ENCODE data around the gene PLXNB2.

PLXNB2 gene

DNA sequence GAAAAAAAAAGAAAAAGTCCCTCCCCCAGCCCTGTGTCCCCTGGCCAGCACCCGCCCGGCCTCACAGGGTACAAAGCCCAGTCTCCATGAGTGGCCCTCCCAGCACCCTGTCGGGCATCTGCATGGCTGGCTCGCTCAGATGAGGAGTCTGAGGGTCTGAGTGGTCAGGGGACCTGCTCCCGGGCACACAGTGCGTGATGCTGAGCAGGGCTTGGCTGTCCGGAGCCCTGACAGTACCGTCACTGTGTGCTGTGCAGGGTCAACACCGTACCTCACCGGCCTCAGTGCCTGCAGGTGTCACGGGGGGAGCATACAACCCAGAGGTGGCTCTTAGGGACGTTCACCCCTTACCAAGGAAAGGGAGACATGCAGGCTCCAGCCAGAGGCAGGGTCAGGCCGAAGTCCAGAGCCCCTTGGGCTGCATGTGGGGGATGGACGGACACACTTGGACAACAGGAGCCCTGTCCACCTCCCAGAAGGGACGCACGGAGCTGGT, 3.6 kb upstream of the PLXNB2 start:
- DNase-seq = no peak

- DNase-seq = no peak
Measured at GRCh38 chr22:50310031-50310722, 2.7 kb upstream of the PLXNB2 start.

DNA sequence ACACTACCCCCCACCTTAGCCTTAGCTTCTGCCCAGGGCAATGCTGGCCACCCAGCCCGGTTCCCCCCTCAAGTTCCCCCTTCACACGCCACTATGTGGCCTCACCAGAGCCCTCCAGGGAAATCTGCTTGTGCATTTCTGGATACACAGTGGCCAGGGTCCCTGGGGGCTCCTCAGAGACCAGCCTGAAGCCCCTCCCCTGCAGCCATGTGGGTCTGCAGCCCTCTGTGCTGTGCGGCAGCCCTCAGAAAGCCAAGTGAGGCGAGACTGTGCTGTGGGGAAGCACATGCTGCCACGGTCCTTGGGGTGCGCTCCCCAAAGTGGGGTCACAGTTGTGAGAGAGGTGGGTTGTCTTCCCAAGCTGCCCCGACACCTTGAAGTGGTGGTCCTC, 2.1 kb upstream of the PLXNB2 start:
- no peak for DNase-seq

DNA sequence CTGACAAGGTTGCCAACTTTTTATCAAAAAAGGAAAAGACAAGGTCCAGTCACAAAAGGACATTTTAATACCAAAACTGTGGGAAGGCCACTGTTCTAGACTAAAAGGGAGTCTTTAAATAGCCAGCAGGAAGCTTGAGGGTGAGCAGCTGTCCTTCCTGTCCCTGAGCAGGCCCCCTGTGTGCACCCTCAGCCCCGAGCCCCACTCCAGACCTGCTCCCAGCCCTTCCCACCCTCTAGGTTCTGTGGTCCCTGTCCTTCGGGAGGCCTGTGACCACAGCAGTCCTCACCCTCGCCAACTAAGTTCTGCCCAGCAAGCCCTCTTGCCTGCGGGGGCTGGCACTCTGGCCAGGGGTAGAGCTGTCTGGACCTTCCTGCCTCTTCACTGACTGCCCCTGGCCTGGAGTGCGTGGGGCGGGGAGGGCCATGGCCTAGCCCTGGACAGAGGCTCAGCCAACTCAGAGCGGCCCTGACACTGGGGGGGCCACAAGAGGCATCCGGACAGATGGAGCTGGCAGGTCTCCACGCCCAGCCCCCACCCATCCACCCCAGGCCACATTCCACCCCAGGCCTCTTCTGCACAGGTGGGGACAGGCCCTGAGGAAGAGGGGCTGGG, 1.6 kb upstream of the PLXNB2 start:
- no peak for DNase-seq

DNA sequence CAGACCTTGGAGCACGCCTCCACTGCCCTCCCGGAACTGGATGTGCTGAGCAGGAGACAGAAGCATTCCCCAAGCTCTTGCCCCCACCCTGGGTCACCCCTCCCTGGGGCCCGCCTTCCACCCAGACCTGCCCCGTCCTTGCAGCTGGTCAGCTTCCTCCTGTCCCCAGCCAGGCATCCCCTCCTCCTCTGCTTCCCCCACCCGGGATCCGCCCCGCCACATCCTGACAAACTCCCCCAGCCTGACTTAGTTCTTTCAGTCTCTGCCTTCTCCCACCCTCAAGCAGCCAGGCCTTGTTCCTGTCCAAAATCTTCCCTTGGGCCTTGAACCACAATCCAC, 1.1 kb upstream of the PLXNB2 start:
- DNase-seq = no peak

DNA sequence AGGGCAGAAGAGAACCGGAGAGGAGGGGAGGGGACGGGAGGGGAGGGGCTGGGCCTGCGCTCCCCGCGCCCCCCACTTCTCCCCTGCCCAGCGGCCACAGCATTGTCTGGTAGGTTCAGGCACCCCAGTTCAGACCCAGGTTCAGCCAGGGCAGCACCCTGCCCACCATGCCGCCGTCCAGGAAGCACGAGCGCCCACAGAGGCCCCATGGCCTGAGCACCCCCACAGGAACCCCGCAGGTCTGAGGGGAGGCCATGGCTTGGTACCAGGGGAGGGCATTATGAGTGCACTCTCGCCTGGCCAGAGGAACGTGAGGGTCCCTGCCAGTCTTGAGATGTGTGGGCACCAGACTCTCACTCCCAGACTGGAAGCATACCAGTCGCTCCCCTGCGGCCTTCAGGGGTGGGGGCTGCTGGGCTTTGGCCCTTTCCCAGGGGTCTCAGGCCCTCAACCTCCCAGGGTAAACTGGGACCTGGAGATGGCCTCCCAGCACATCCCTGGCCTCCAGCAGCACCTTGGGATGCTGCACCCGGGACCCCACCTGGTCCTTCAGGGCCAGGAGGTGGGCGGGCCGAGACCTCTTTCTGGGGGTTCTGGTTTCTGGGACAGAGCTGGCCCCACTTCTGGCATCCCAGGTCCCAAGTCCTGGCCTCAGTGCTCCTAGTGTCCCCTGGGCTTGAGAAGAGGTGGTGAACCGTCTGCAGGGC, 597 bp upstream of the PLXNB2 start:
- no peak for DNase-seq

- no peak for DNase-seq
Measured at GRCh38 chr22:50305923-50306566, 1.4 kb downstream of the PLXNB2 start.

- DNase-seq = no peak
Measured at GRCh38 chr22:50305393-50305922, 2.0 kb downstream of the PLXNB2 start.

DNA sequence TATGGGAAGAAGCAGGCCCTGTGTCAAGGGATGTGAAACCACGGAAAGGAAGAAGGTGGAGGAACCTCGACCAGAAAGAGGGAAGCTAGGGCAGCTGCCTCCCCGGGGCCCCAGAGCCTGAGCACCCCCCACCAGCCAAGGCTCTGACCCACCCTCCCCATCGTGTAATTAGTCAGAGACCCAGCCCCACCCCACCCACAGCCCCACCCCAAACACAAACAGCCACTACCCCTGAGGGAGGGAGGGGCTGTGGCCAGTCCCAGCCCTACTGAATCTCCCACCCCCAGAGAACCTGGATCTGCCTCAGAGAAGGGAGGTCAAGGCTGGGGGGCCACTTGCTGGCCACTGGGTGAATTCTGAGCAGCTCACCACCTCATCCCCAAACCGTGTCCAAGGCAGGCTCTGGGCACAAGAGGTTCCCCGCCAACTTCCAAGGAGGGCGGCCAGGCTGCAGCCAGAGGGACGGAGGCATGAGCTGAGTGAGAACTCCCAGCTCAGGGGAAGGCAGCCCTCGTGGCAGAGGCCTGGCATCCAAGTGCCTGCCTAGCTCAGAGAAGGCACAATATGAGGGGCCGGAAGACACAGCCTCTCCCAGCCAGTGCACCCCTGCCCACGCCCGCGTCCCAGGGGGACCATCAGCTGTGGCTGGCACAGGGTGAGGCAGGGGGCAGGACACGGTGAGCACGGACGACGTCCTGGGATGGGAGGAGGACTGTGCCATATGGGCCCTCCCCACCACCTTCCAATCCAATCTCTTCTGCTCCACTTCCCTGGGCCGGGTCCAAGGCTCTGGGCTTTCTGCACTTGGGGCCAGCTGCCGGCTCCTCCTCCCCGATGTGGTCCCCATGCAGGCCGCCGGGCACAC, 2.7 kb downstream of the PLXNB2 start:
- no peak for DNase-seq

DNA sequence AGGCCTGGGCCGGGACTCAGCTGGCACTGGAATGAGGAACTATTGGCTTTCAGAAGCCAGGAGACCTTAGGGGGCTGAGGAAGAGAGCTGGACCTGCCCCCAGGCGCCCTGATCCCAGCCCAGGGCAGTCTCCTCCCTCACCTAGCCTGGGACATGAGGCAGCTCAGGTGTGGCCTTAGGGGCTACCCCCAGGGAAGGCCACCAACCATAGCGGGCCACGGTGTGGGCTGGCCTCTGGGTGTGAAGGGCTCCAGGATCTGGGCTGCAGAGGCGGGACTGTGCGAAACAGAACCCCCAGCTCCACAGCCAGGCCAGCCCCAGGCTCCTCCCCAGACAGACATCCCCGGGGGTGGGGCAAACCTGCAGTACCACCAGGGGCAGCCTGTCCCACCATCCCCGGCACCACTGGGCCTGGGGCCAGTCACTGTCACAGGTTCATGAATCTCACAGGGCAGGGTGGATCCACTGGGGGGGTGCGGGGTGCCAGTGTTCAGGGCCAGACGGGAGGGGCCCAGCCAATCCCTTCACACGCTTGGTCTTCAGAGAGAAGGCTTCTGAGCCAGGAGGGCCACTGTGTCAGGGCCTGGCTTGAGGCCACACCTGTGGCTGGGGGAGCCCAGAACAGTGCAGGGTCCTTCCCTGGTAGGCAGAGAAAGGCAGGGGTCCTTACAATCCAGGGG, 3.5 kb downstream of the PLXNB2 start:
- DNase-seq = no peak

- DNase-seq = no peak
Measured at GRCh38 chr22:50303515-50303847, 4.0 kb downstream of the PLXNB2 start.

- no peak for DNase-seq
Measured at GRCh38 chr22:50302564-50302963, 4.9 kb downstream of the PLXNB2 start.

GRCh38 chr22:50302041-50302541, 5.4 kb downstream of the PLXNB2 start:
- DNase-seq = no peak

DNA sequence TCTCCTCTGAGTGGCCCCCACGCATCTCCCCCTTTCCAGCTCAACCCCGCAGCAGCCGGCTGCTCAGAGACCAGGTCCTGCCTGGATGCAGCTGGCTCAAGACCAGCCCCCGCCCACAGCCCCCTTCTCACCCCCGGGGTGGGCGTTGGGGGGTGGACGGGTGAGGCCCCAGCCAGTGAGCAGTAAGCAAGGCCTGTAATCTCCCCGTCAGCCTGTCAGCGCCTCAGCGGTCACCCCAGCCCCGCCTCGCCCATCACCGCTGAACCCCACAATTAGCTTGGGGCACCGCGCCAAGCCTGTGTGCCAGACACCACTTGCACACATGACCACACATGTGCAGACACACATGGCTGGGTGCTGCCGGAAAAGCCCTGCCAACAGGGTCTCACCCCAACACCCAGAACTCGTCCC, 5.9 kb downstream of the PLXNB2 start:
- DNase-seq = no peak

DNA sequence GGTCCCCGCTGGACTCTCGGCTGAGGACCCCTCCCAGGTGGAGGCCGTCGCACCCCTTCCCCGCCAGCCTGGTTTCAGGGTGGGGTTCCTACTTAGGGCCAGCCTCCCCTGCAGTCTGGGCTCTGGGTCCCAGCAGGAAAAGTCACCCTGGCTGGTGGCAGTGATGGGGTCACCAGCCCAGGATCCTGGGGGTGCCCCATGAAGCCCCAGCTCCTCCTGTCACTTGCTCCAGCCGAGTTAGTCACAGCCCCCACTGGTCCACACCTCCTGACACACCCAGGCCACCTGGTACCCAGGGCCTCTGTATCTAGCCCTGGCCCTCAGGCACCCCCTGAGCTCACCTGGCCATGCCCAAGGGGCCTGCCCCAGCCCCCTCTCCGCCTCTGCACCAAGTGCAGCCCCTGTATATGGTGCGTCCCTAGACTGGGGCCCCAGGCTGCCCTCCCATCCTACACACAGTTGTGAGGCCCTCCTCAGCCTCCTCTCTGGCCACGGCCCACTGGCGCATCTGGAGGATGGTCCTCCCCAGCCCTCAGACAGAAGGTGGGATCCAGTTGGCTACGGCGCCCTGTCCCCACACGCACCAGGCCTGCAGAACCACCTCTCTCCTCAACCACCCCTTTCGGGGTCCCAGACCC, 6.7 kb downstream of the PLXNB2 start:
- DNase-seq = no peak

- no peak for DNase-seq
Measured at GRCh38 chr22:50299785-50300619, 7.4 kb downstream of the PLXNB2 start.

DNA sequence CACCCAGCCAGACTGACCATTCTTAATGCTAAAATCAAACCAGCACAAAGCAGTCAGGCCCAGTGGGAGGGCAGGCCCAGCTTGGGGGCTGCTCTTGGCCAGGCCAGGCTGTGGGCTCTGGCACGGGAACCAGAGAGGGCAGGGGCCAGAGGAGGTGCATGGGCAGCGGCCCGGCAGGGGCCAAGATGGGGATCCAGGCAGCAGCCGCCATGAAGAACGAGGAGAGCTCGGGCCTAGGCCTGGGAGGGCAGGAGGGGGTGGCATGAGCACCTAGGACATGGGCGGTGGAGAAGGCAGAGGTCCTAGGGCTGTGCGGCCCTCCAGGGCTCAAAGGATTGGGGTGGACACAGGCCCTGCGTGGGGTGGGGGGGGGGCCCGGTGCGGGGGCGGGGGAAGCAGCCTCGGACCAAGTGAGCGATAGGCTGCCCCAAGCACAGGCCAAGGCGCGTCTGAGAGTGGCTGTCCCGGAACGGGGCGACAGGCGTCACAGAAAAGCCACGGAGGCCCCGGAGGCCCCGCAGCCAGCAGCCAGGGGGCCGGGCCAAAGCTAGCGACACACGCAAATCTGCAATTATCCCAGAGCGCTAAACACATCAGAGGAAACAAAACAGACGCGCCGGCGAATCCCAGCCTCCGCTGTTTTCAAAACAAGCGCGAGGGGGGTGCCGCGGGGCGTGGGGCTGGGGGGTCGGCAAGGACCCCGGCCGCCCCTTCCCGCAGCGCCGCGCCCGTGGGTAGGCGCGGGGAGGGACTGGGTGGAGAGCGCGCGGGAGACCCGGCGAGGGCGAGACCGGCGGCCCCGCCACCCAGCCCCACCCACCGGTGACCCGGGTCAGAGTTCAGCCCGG, 8.3 kb downstream of the PLXNB2 start:
- no peak for DNase-seq

DNA sequence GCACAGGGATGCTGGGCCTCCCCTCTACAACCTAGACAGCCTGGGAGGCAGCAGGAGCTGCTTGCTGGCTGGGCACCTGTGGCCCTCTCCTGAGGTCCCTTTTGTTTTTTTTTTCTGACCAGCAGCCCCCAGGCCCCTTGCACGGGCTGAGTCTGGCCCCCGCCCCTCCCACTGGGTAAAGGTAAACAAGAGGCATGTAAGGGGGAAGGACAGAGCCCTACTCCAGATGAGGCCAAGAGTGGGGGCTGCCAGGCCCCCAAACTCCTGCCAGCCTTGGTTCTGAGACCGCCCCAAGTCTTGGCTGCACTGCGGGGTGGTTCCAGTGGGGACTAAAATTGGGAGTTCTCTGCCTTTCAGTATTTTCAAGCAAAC, 9.2 kb downstream of the PLXNB2 start:
- DNase-seq = no peak

GRCh38 chr22:50297510-50298265, 9.8 kb downstream of the PLXNB2 start:
- DNase-seq = no peak
